ENCODE results near the gene DOCK4. TPM values are rescaled to one million over a fixed set of nuclear protein-coding genes. Genes with fewer than 3 reads are reported as not detected.

Gene DOCK4
- total and polyA plus RNA-seq, 10 of the 15 experiments (the other 5 are each of a cell fraction or from before 2014, with no cell fraction given): 0.03 to 0.73 (median 0.38) TPM

DNA sequence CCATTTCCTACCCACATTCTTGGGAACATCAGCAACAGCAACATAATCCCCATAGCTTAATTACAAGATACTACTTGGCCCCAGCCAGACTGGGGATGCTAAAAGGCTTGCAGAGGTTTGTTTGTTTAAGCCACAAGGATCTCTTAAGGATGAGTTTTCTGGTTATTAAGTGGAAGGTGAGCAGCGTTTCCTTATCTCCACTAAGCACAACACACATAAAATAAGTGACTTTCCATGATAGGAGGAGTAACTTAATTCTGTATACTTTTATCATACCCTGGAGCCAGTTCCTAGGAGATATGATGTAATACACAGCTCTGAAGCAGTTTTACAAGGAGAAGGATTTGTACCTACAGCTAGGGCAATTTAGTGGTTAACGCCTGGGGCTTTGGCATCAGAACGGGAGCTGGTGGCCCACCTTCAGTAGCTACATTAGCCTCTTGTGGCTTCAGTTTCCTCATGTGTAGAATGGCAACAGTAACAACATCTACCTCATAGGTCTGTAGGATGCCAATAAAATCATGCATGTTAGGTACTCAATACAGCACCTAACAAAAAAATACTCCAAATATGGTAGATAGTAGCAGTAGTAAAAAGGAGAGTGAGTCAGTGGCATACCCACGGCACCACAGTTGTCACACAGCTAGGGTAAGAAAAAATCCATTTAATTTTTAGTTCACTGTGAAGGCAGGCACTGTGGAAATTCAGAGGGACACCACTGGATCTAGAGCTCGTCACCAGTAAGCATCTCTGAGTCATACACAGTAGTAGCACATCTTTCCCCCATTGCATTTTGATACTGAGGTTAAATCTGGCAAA is 55.2 kb downstream of the DOCK4 start:
- in situ Hi-C loops (cut with MboI): no loop called here
- no peaks in the 10 kb centered on the region for H3K79me2 ChIP-seq (ENCODE audit: control insufficient read depth, insufficient read depth, low read length)

More for the DNA sequence above, 55.2 kb downstream of the DOCK4 start:
- Histone ChIP-seq H3K4me3 (no peak overlapping the region), H3K9me3 (replicated peaks; ENCODE audit: control insufficient read depth, insufficient read depth, low read length) (no peaks in the 10 kb centered on the region), H2AFZ (ENCODE audit: control insufficient read depth, low read depth, low read length) (no peak overlapping the region), H3K36me3 (ENCODE audit: control insufficient read depth in 2 of 2, insufficient read depth in 2 of 2, low read length in 1 of 2) (no peaks in the 10 kb centered on the region), H3K9ac (ENCODE audit: control insufficient read depth, insufficient read depth, low read length) (no peak overlapping the region), H4K20me1 (ENCODE audit: control insufficient read depth, insufficient read depth) (no peaks in the 10 kb centered on the region), H3K4me2 (ENCODE audit: control insufficient read depth, insufficient read depth) (no peak overlapping the region), H3K27ac (ENCODE audit: control insufficient read depth, insufficient read depth) (no peak overlapping the region), H3K4me1 (ENCODE audit: control insufficient read depth, insufficient read depth, low read length) (no peaks in the 10 kb centered on the region), H3K27me3 (replicated peaks in 1 of 2; ENCODE audit: control insufficient read depth in 2 of 2, insufficient read depth in 2 of 2, low read length in 1 of 2) (no peaks in the 10 kb centered on the region; a peak in 1 of 4 replicates)
- ATAC-seq (no peak), FAIRE-seq (no peak), DNase-seq (ENCODE audit: low read depth, low spot score) (no peak)
- TF ChIP-seq, protein P1, sequence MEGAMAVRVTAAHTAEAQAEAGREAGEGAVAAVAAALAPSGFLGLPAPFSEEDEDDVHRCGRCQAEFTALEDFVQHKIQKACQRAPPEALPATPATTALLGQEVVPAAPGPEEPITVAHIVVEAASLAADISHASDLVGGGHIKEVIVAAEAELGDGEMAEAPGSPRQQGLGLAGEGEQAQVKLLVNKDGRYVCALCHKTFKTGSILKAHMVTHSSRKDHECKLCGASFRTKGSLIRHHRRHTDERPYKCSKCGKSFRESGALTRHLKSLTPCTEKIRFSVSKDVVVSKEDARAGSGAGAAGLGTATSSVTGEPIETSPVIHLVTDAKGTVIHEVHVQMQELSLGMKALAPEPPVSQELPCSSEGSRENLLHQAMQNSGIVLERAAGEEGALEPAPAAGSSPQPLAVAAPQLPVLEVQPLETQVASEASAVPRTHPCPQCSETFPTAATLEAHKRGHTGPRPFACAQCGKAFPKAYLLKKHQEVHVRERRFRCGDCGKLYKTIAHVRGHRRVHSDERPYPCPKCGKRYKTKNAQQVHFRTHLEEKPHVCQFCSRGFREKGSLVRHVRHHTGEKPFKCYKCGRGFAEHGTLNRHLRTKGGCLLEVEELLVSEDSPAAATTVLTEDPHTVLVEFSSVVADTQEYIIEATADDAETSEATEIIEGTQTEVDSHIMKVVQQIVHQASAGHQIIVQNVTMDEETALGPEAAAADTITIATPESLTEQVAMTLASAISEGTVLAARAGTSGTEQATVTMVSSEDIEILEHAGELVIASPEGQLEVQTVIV (IDR thresholded peaks at IDR 0.05; ENCODE audit: borderline replicate concordance, partially characterized antibody): no peak
- no peak for TF ChIP-seq SUZ12 (IDR thresholded peaks at IDR 0.05; ENCODE audit: unreplicated experiment)
- no peak for TF ChIP-seq NFIC (IDR thresholded peaks at IDR 0.05; ENCODE audit: low read depth, low read length)
- TF ChIP-seq, protein P2, sequence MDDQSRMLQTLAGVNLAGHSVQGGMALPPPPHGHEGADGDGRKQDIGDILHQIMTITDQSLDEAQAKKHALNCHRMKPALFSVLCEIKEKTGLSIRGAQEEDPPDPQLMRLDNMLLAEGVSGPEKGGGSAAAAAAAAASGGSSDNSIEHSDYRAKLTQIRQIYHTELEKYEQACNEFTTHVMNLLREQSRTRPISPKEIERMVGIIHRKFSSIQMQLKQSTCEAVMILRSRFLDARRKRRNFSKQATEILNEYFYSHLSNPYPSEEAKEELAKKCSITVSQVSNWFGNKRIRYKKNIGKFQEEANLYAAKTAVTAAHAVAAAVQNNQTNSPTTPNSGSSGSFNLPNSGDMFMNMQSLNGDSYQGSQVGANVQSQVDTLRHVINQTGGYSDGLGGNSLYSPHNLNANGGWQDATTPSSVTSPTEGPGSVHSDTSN (IDR thresholded peaks at IDR 0.05; ENCODE audit: insufficient replicate concordance, low read depth, low read length): no peak
- TF ChIP-seq FOXM1 (IDR thresholded peaks at IDR 0.05; ENCODE audit: low read depth, low read length): no peak
- no peak for TF ChIP-seq NBN (IDR thresholded peaks at IDR 0.05)
- TF ChIP-seq SMARCA5 (IDR thresholded peaks at IDR 0.05): no peak
- TF ChIP-seq TAF1 (IDR thresholded peaks at IDR 0.05; ENCODE audit: borderline replicate concordance, low read depth, low read length): no peak
- TF ChIP-seq DPF2 (IDR thresholded peaks at IDR 0.05): no peak
- TF ChIP-seq ZZZ3 (IDR thresholded peaks at IDR 0.05; ENCODE audit: control insufficient read depth, insufficient read length, low read depth): no peak
- no TSS peak for BruUV-seq (replicated peaks)
- 59% methylated on average over 5 of the region's 5 CpGs for WGBS (ENCODE audit: insufficient coverage, insufficient replicate concordance, low lambda C conversion rate, missing lambda C conversion rate)
- SMC1A ChIA-PET (ENCODE audit: uncharacterized antibody, unreplicated experiment): interaction anchor here (1.1 to 1.5 kb wide), 2 partner anchors 8 to 15 kb away, joined by 3 read pairs; no protein-coding TSS in a partner anchor
- RAD21 ChIA-PET (ENCODE audit: unreplicated experiment): no interaction called here
- CTCF ChIA-PET: interaction anchor here (1.2 to 1.6 kb wide), 2 partner anchors 11 to 15 kb away, joined by 4 to 8 read pairs; no protein-coding TSS in a partner anchor
- intact Hi-C loops (cut with micrococcal nuclease; ENCODE audit: unreplicated experiment): no loop called here
- POLR2A ChIA-PET: no interaction called here
